Gastrocnemius medialis (tissue), 4 donors: Measurements from ENCODE around the gene PRR20C.
"Not testable (repeated sequence)": the region's sequence is repeated elsewhere in the genome, so short reads cannot be mapped to it uniquely, and the experiment has no call there.

Experiments used
- CTCF ChIP-seq, 5 experiments: fragments of 450-650 bp in 3 of 5; fragments of 200-600 bp in 2 of 5; sonication (generic) in 2 of 5; IDR thresholded peaks in 4 of 5; conservative IDR thresholded peaks in 1 of 5; 1 replicate in 4 of 5; 2 replicates in 1 of 5; pipeline ENCODE4 v1.5.1; 2016 to 2019; ENCODE audit warnings: antibody characterized with exemption in 5 of 5, mild to moderate bottlenecking in 3 of 5, moderate library complexity in 3 of 5
- POLR2A ChIP-seq, 2 donors: fragments of 450-650 bp; IDR thresholded peaks; one replicate each; pipeline ENCODE4 v1.6.1; 2017; ENCODE audit warnings: antibody characterized with exemption in 2 of 2, mild to moderate bottlenecking in 2 of 2, moderate library complexity in 2 of 2

GRCh38 chr13:57139781-57140180, 14.1 kb upstream of the PRR20C start:
- TF ChIP-seq CTCF (IDR thresholded peaks at IDR 0.05 in 4 of 5, conservative IDR thresholded peaks at IDR 0.05 in 1 of 5); POLR2A (IDR thresholded peaks at IDR 0.05): not testable (repeated sequence)
